GM18870 (cell line): ENCODE data around the gene ACAN.

Experiments
- ATAC-seq: cut with Tn5 transposase; IDR thresholded peaks from one replicate; pipeline ENCODE4 v1.9.1; 2021; ENCODE audit warnings: moderate library complexity; ENCODE audit not compliant: unreplicated experiment

ACAN gene

DNA sequence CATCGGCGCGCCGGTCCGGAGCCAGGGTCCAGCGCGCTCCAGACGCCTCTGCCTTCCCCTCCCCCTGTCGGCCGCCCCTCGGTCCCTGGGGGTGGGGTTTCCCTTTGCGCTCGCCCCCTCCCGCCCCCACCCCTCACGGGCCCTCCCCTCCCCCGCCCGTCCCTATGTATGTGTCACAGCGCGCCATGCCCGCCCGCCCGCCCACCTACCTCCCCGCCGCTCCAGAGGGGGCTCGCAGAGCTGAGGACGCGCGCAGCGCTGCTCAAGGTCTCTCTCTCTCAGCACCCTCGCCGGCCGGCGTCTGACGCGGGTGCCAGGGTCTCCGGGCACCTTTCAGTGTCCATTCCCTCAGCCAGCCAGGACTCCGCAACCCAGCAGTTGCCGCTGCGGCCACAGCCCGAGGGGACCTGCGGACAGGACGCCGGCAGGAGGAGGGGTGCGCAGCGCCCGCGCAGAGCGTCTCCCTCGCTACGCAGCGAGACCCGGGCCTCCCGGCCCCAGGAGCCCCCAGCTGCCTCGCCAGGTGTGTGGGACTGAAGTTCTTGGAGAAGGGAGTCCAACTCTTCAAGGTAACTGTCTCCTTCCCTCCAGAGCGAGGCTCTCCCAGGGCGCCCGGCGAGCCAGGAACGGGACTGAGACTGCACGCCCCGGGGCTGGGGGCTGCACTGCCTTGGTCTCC is at the start of gene ACAN:
Gene ACAN, plus strand, starts transcription at position 196 of the 679 bp plus-strand sequence. CDS start 32,771 bp downstream, outside the sequence.
- ATAC-seq: no peak

- ATAC-seq: no peak
Observed at GRCh38 chr15:88756521-88756920, 46.7 kb upstream of the ACAN start.

GRCh38 chr15:88756921-88757320 is 46.3 kb upstream of the ACAN start:
- no peak for ATAC-seq

- ATAC-seq: no peak
Observed at GRCh38 chr15:88759872-88760271, 43.4 kb upstream of the ACAN start.

GRCh38 chr15:88764448-88764847 is 38.8 kb upstream of the ACAN start:
- ATAC-seq: no peak

DNA sequence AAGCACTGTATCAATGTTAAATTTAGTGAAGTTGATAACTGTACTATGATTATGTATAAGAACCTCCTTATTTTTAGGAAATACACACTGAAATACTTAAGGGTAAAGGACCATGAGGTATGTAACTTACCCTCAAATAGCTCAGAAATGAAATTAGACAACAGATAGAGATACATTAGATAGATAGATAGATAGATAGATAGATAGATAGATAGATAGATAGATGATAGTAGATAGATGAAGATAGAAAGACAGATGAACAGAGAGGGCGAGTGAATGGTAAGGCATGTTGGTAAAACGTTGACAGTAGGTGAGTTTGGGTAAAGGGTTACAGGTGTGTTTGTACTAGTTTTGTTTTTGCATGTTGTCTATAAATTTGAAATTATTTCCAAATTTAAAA is 38.0 kb upstream of the ACAN start:
- no peak for ATAC-seq

DNA sequence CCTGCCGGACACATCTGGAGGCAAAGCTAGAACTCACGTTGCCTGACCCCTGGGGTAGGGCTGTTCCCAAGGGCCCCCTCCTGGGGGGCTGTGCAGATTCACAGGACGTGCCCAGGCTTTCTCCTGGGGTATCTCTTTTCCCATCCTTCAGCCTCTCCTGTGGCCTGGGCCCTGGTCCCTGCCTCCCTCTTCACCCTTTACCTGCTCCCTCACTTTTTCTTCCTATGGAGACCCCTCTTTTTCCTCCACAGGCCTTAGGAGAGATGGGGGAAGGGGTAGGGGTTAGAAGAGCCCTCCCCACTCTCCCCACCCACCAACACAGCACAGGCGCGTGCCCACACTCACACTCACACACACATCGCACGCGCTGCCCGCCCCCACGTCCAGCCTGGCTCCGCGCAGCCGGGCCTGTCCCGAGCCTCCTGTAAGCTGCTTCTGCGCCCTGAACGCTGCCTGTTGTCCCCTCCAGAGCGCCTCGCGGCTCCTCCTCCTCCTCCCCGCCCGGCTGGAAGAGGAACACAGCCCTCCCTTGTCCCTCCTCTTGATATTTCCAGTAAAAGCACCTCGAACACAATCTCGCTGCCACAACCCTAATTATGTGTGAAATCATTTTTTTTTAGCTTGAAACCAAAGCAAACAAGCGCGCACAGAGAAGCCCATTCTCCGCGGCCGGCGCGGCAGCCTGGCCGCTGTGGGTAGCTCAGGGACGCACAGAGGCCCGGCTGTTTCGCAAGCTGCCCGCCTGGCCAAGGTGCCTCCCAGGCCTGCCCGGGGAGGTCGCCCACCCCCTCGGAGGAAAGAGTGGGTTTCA is 33.9 kb upstream of the ACAN start:
- ATAC-seq: no peak

DNA sequence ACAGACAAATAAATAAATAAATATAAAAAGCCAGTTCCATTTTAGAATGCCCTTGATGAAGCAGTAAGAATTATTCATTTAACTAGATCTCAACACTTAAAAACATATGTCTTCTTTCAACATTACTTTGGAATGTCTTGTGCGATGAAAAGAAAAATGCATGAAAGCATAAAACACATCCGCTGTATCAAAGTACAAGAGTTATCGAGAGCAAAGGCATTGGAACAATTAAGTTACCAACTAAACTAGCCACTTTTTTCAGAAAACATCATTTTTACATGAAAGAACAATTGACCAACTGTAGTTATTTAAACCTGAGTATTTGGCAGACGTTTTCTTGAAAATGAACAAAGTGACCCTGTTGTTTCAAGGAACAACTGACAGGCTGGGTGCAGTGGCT is 27.5 kb upstream of the ACAN start:
- ATAC-seq: no peak

DNA sequence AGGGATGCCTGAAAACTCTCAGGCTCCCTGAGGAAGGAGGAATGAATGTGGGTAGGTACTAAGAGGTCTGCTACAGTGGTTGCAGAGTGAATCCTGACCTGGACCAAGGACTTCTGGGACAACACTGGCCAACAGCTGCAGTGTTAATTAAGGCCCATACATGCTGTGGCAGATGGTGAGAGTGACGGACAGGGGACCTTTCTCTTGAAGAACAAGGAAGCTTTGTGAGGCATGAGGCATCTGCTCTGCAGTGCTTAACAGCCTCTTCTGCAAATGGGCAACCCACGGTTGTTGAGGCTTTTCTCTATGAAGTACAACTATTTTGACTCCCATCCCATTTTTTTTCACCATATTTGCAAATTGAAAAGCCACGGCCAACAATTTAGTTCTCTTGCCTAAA is 26.6 kb upstream of the ACAN start:
- ATAC-seq: no peak

- no peak for ATAC-seq
Observed at GRCh38 chr15:88779944-88780343, 23.3 kb upstream of the ACAN start.

DNA sequence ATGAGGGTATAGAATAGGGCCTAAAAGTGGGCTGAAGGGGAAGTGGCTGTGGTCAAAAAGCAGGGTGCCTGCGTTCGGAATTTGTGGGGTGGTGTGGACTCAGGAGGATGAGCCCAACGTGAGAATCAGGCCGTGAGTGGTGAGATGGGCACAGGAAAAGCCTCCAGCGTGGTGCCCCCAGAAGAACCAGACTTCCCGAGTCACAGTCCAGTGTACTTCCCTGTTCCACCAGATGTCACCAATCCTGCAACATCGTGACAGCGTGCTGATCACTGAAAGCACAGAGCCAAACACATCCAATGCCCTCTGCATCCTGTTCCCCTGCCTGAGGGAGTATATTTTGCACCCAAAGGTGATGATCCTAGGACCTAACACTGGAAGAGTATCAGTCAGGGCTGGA is 20.8 kb upstream of the ACAN start:
- ATAC-seq: no peak

- no peak for ATAC-seq
Observed at GRCh38 chr15:88785217-88785616, 18.0 kb upstream of the ACAN start.

GRCh38 chr15:88788036-88788435 is 15.2 kb upstream of the ACAN start:
- no peak for ATAC-seq

DNA sequence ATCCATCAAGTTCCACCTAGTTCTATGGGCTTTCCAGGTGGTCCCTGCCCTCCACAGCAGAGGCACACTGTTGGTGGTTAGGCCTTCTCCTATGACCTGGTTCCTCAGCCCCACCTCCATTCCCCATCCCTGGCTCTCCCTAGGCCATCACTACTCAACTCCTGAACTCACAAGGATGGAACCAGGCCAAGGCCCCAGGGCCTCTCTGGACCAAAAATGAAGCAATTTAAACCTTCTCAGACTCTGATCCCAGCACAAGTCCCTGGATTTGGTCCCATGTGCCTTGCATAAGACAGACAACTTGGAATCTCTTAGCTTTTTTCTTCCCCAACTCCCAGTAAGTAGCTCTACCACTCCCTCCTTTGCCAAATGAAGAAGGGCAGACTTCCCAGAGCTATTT is 14.4 kb upstream of the ACAN start:
- ATAC-seq: no peak

GRCh38 chr15:88790486-88790885 is 12.8 kb upstream of the ACAN start:
- no peak for ATAC-seq

DNA sequence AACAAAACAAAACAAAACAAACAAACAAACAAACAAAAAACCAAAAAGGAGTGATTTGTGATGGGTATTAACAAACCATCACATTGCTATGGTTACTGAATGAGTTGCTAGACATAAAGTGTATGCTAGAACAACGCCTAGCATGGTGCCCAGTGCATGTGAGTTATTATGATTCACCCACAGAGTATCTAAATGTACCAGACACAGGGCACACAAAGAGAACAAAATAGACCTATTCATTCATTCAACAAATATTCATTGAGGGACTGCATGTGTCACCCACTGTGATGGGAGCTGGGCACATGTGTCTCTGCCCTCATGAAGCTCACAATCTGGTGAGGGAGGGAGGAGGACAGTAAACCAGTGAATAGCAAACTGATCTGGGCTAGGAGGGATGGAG is 11.6 kb upstream of the ACAN start:
- ATAC-seq: no peak

GRCh38 chr15:88792342-88793282 is 10.6 kb upstream of the ACAN start:
- no peak for ATAC-seq

GRCh38 chr15:88794001-88794400 is 9.2 kb upstream of the ACAN start:
- ATAC-seq: no peak

DNA sequence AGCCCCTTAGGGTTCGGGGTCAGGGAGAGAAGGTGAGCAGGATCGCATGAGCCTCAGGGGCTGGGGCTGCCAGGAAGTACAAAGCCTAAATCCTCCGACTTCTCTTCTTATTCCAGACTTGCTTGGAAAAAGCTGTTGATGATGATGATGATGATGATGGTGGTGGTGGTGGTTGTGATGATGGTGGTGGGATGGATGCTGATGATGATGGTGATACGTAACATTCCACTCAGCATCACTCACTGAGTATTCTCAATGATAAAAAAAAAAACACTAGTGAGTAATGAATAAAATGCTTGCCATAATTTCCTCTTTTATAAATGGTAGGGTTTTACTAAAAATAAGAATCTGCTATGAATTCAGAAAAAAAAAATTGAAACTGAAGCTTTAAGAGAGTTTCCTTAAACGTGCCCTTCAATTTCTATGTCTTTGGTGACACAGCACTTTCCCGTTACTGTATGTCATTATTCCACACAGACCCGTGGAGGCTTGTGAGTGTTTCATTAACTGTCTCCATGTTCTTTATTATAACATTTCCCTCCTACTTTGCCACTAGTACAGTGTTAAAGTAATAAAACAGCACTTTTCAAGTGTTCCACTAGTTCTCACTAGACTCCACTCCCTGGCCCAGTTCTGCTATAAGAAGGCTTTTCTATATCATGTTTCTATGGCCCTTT is 5.4 kb upstream of the ACAN start:
- no peak for ATAC-seq

- no peak for ATAC-seq
Observed at GRCh38 chr15:88799341-88799740, 3.9 kb upstream of the ACAN start.

DNA sequence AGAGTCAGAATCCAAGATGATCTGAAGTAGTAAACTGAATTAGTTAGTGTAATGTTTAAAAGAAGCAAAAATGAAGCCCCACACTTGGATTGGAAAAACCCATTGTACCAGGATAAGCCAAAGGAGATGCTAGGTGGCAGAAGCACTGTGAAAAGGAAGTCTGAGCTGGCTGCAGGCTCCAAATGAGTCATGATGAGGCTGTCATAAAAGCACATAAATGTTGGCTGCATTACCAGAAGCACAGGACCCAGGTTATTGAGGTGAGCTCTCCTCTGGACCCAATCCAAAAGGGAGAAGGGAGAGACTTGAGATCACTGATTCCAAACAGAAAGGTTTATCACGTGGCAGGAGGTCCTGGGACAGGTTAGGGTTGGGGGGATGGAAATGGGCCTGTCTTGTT is 3.2 kb upstream of the ACAN start:
- no peak for ATAC-seq
